ENCODE results near the gene SERBP1. TPM values are rescaled to one million over a fixed set of nuclear protein-coding genes. Genes with fewer than 3 reads are reported as not detected.

SERBP1 gene
- total RNA-seq, 1 donor from 2014 or later = 152 TPM

DNA sequence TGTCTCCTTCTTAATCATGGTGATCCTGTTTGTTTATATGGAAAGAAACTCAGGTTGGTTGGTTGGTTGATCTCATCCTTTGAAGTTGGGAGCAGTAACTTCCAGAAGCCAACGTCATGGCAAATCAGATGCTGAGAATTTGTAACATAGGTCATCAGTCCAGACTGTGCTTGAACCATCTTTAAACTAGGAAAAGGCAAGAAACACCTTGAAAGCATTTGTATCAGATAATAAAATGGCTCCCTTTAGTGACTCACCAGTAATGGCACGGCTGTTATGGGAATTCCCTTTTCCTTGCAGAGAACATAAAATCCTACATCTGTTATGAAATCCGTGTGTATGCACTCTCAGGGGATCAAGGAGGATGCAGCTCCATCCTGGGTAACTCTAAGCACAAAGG is 58.1 kb downstream of the SERBP1 start:
- FAIRE-seq = no peak
- DNase-seq (ENCODE audit: low spot score in 2 of 2) = no peak

DNA sequence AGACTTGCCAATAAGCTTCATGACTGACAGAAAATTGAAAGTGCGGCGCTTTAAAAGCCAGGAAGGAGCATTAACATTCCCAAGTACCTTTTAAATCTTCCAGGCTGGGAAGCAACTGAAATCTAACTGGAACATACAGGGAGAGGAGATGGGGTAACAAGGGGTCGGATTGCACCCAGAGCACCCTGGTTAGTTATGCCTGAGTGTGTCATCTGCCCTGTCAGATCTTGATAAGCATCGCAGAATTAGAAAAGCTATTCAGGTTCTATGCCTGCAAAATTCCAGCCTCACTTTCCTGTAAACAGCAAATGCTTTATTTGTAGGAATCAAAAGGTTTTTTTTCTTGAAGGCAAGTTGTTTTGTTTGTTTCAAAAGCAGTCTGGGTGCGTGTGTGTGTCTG is 58.5 kb downstream of the SERBP1 start:
- DNase-seq (ENCODE audit: low spot score in 2 of 2) (no peak), FAIRE-seq (no peak)

DNA sequence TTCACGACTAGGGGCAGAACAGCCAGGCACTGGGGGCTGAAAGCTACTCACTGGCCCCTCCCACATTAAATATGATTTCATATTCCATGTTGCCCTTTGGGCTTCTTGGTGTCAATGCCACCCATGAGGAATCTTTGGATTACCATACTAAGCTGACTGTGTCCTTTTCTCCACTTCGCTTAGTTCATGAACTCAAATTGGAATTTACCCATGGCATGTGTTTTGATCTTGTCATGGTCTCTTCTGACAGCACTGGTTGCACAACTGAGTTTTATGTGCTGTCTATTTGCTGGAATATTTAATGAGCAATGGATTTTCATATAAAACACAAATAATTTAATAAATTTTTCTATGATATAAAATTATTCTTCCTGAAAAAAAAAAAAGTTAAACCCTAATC is 59.2 kb downstream of the SERBP1 start:
- no peak for FAIRE-seq
- DNase-seq (ENCODE audit: low spot score in 2 of 2) = no peak

DNA sequence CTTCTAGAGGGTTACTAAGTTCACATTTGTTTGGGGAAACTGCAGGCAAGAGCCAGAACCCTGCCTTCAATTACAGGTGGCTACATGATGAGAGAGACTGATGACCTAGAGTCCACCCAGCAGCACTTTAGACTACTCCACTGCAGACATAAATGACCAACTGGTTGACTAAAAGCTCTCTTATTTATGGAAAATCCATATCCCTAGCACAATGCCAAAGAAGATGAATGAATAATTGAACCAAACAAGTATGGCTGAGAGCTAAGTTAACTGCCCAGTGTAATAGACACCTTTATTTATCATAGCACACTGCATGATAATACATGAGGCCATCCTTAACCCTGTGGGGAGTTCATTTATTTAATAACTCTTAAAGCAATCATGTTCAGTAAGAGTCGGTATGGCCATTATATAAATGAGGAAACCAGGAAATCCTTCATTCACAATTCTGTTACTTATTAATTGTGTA is 62.1 kb downstream of the SERBP1 start:
- FAIRE-seq = no peak
- no peak for DNase-seq (ENCODE audit: low spot score in 2 of 2)

DNA sequence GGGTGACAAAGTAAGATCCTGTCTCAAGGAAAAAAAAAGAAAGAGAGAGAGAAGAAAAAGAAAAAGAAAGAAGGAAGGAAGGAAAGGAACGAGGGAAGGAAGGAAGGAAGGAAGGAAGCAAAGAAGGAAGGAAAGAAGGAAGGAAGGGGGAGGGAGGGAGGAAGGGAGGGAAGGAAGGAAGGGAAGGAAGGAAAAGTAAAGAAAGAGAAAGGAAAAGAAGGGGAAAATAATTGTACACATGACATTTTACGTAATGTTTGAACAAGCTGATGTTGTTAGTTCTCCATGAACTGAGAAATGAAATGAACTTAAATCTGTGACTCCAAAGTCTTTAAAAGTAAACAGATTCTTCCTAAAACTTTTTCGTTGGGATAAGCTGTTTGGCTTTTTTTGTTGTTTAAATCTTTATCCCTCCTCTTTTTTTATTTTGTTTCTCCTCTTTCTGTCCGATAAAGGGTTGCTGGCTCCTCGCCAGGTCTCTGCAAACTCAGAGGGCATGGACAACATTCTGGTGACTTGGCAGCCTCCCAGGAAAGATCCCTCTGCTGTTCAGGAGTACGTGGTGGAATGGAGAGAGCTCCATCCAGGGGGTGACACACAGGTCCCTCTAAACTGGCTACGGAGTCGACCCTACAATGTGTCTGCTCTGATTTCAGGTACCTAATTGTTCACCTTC is 62.7 kb downstream of the SERBP1 start:
- FAIRE-seq (no peak), DNase-seq (ENCODE audit: low spot score in 2 of 2) (no peak)

DNA sequence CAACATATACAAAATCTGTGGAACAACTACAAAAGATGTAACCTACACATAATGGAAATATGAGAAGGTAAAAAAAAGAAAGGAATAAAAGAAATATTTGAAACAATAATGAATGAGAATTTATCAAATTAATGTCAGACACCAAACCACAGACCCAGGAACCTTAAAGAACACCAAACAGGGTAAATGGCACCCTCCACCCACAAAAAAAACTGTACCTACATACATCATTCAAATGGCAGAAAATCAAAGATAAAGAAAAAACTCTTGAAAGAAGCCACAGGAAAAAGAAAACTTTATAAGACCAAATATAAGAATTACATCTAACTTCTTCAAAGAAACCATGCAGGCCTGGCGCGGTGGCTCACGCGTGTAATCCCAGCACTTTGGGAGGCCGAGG is 68.6 kb downstream of the SERBP1 start:
- FAIRE-seq (no peak), DNase-seq (ENCODE audit: low spot score in 2 of 2) (no peak)

DNA sequence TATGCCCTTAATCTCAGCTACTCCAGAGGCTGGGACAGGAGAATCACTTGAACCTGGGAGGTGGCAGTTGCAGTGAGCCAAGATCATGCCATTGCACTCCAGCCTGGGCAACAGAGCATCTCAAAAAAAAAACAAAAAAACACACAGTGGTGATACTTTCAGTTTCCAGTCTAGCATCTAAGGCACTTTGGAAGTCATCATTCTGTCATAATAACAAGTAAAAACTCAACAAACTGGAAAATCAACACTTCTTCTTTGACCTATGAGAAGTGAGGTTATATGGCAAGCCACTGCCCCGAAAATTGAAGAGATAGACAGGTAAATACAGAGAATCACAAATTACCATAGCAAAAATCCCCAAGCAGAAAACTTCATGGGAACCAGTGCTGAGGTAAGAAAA is 70.6 kb downstream of the SERBP1 start:
- FAIRE-seq (no peak), DNase-seq (ENCODE audit: low spot score in 2 of 2) (no peak)

Small RNAs within 50 kb of the gene (small RNA-seq; reads per million reads assigned to genes)
- not detected for gene RNU6-387P

Other genes with a start within 250 kb of the SERBP1 start
- gene IL12RB2, start 122.5 kb downstream of the SERBP1 start, total RNA-seq = 7.3 TPM

Data from frontal cortex (tissue), 4 donors.